K562 (cell line): Measurements from ENCODE around the gene R3HDM2.

Experiments used
- CLOCK ChIP-seq: fragments of 250-450 bp; sonication (Bioruptor Pico); IDR thresholded peaks from 2 replicates; pipeline ENCODE4 v1.4.0; 2020; ENCODE audit warnings: mild to moderate bottlenecking, moderate library complexity, borderline replicate concordance
- FOSL1 ChIP-seq: fragments of 200-800 bp; sonication (Bioruptor generic); conservative IDR thresholded peaks from 2 replicates; pipeline ENCODE4 v1.6.1; 2016; ENCODE audit warnings: missing genetic modification characterization, missing compliant biosample characterization
- JUND ChIP-seq, 2 experiments: IDR thresholded peaks; 2 replicates in 1 of 2; 3 replicates in 1 of 2; pipeline ENCODE4 v1.6.1; 2011; ENCODE audit warnings: borderline replicate concordance in 2 of 2, low read depth in 2 of 2, low read length in 2 of 2, improper control_type of control experiment in 1 of 2, missing biosample characterization in 1 of 2, missing genetic modification characterization in 1 of 2, missing genetic modification reagents in 1 of 2
- RAD21 ChIP-seq, 2 experiments: fragments of 250-450 bp in 1 of 2; fragments of 450-650 bp in 1 of 2; sonication (Bioruptor Pico) in 1 of 2; formaldehyde crosslinking in 1 of 2; IDR thresholded peaks in 1 of 2; conservative IDR thresholded peaks in 1 of 2; 2 replicates each; pipeline versions ENCODE4 v1.4.0 to v1.8.0; 2020 to 2022; ENCODE audit warnings: mild to moderate bottlenecking in 2 of 2, moderate library complexity in 1 of 2
- TAF1 ChIP-seq: IDR thresholded peaks from 2 replicates; pipeline ENCODE4 v1.6.1; 2011; ENCODE audit warnings: mild to moderate bottlenecking, low read length, moderate library complexity; ENCODE audit not compliant: insufficient read depth, control insufficient read depth, severe bottlenecking; ENCODE audit errors: extremely low read depth

- TF ChIP-seq CLOCK (CRISPR knock-in tag) (no peak), JUND (IDR thresholded peaks at IDR 0.05; ENCODE audit: borderline replicate concordance, low read depth, low read length) (no peak), JUND (tag; IDR thresholded peaks at IDR 0.05; ENCODE audit: borderline replicate concordance, low read depth, low read length) (no peak), FOSL1 (tag) (no peak), TAF1 (no peak), RAD21 (CRISPR knock-in tag; conservative IDR thresholded peaks at IDR 0.05 in 1 of 2, IDR thresholded peaks at IDR 0.05 in 1 of 2) (no peak)
Observed at GRCh38 chr12:57224278-57224972, 206.4 kb downstream of the R3HDM2 start.
